B cell (primary cell): ENCODE results near the gene VAC14. TPM values are rescaled to one million over a fixed set of nuclear protein-coding genes. Genes with fewer than 3 reads are reported as not detected.
A peak's percentile ranks its signal among the peaks of the same experiment; 100 is the strongest.

Experiments
- ATAC-seq: fragments of 200-7000 bp; cut with Tn5 transposase; one replicate; pipeline ENCODE4 v1.10.0; 2021; ENCODE audit warnings: low read depth, mild to moderate bottlenecking, moderate number of reproducible peaks, moderate library complexity
- CTCF ChIA-PET: fragments of 350-600 bp; sonication (Branson Sonifier 250); formaldehyde crosslinking; loops from one replicate; lab custom pipeline; 2021; ENCODE audit warnings: antibody characterized with exemption, inconsistent platforms; lab: Charles Lee
- POLR2A ChIA-PET: fragments of 350-600 bp; sonication (Branson Sonifier 250); formaldehyde crosslinking; loops from one replicate; lab custom pipeline; 2021; ENCODE audit warnings: antibody characterized with exemption; lab: Charles Lee
- DNase-seq: peaks from one replicate; pipeline ENCODE4 v3.0.0; 2013
- H2AFZ ChIP-seq: 2 replicates; pipeline ENCODE4 v1.6.1; 2012; ENCODE audit warnings: mild to moderate bottlenecking, low read depth, low read length; ENCODE audit not compliant: insufficient read depth, poor library complexity, severe bottlenecking
- H3K27ac ChIP-seq, 2 donors: 1 replicate in 1 of 2; 2 replicates in 1 of 2; pipeline ENCODE4 v1.5.1; 2012 to 2013; ENCODE audit warnings: low read length in 2 of 2, mild to moderate bottlenecking in 2 of 2, moderate library complexity in 1 of 2
- H3K27me3 ChIP-seq, 4 experiments: fragments of 200-600 bp in 1 of 4; sonication (generic) in 1 of 4; replicated peaks in 1 of 4; 1 replicate in 2 of 4; 2 replicates in 2 of 4; pipeline versions ENCODE4 v1.6.1 to v1.7.0; 2013 to 2016; ENCODE audit warnings: low read length in 3 of 4, mild to moderate bottlenecking in 2 of 4, mixed read lengths in 1 of 4, moderate library complexity in 1 of 4; ENCODE audit not compliant: insufficient read depth in 4 of 4, control insufficient read depth in 3 of 4; ENCODE audit errors: control extremely low read depth in 1 of 4
- H3K36me3 ChIP-seq, 2 experiments: replicated peaks in 1 of 2; 1 replicate in 1 of 2; 2 replicates in 1 of 2; pipeline versions ENCODE4 v1.6.1 to v1.7.1; 2013; ENCODE audit warnings: low read length in 1 of 2; ENCODE audit not compliant: insufficient read depth in 2 of 2, control insufficient read depth in 1 of 2; ENCODE audit errors: control extremely low read depth in 1 of 2, extremely low read depth in 1 of 2
- H3K4me1 ChIP-seq, 2 donors: fragments of 200-600 bp in 1 of 2; sonication (generic) in 1 of 2; 1 replicate in 1 of 2; 2 replicates in 1 of 2; pipeline versions ENCODE4 v1.5.1 to v1.6.1; 2013 to 2017; ENCODE audit warnings: low read length in 2 of 2; ENCODE audit not compliant: control insufficient read depth in 2 of 2, insufficient read depth in 2 of 2
- H3K4me2 ChIP-seq: replicated peaks from 2 replicates; pipeline ENCODE3; 2012; ENCODE audit warnings: mild to moderate bottlenecking, low read depth, low read length; ENCODE audit not compliant: poor library complexity, severe bottlenecking
- H3K4me3 ChIP-seq, 5 experiments: fragments of 200-600 bp in 1 of 5; sonication (generic) in 1 of 5; 1 replicate in 3 of 5; 2 replicates in 2 of 5; pipeline versions ENCODE4 v1.5.1 to v1.7.0; 2011 to 2016; ENCODE audit warnings: low read length in 4 of 5, mild to moderate bottlenecking in 4 of 5, low read depth in 2 of 5, control low read depth in 1 of 5, moderate library complexity in 1 of 5; ENCODE audit not compliant: insufficient read depth in 1 of 5; ENCODE audit errors: control extremely low read depth in 1 of 5, extremely low read depth in 1 of 5
- H3K79me2 ChIP-seq: fragments of 200-600 bp; sonication (generic); one replicate; pipeline ENCODE4 v1.6.0; 2016; ENCODE audit warnings: low read length; ENCODE audit not compliant: control insufficient read depth, insufficient read depth
- H3K9ac ChIP-seq: fragments of 200-600 bp; sonication (generic); 2 replicates; pipeline ENCODE4 v1.6.1; 2017; ENCODE audit warnings: mild to moderate bottlenecking, low read length, moderate library complexity
- H3K9me3 ChIP-seq, 3 donors: one replicate each; pipeline versions ENCODE4 v1.6.1 to v1.7.1; 2013; ENCODE audit warnings: low read length in 2 of 3; ENCODE audit not compliant: control insufficient read depth in 2 of 3, insufficient read depth in 1 of 3; ENCODE audit errors: control extremely low read depth in 1 of 3
- H4K20me1 ChIP-seq: 2 replicates; pipeline ENCODE4 v1.6.0; 2012; ENCODE audit warnings: mild to moderate bottlenecking, low read length; ENCODE audit not compliant: insufficient read depth, control insufficient read depth, poor library complexity, severe bottlenecking
- H3K27ac Mint-ChIP-seq: one replicate; pipeline ENCODE4 v1.8.0; 2021; ENCODE audit warnings: mixed read lengths
- H3K27me3 Mint-ChIP-seq: one replicate; pipeline ENCODE4 v1.8.0; 2021; ENCODE audit warnings: mixed read lengths
- H3K4me1 Mint-ChIP-seq: one replicate; pipeline ENCODE4 v1.8.0; 2021; ENCODE audit warnings: mixed read lengths
- H3K4me3 Mint-ChIP-seq: one replicate; pipeline ENCODE4 v1.8.0; 2021; ENCODE audit warnings: mixed read lengths
- H3K9me3 Mint-ChIP-seq: one replicate; pipeline ENCODE4 v1.8.0; 2022; ENCODE audit warnings: mixed read lengths; ENCODE audit not compliant: insufficient read depth
- CTCF ChIP-seq: fragments of 200-600 bp; IDR thresholded peaks from one replicate; pipeline ENCODE4 v1.8.0; 2022; ENCODE audit warnings: antibody characterized with exemption, mild to moderate bottlenecking
- EZH2 ChIP-seq: IDR thresholded peaks from 2 replicates; pipeline ENCODE4 v1.6.1; 2012; ENCODE audit warnings: borderline replicate concordance, low read depth, mild to moderate bottlenecking, moderate library complexity, low read length; ENCODE audit not compliant: insufficient read depth, poor library complexity, severe bottlenecking
- WGBS: methylation state at CpG from one replicate; pipeline ENCODE4 v1.1.5; 2013; ENCODE audit warnings: missing lambda C conversion rate; ENCODE audit not compliant: insufficient coverage; 5-methylcytosine and 5-hydroxymethylcytosine counted together
- intact Hi-C: fragments of 100-400 bp; cut with micrococcal nuclease; formaldehyde crosslinking; loops from one replicate; pipeline ENCODE4 v1.10.0; 2022
- polyA plus RNA-seq: library from polyadenylated mRNA; depleted of rRNA; stranded (reverse); fragments of >200 nt; gene quantifications from 2 replicates; pipeline ENCODE4 v1.2.3, GENCODE V29; 2012
- total RNA-seq, 2 donors: library from RNA; stranded (reverse); fragments of 120-200 nt in 1 of 2; gene quantifications; 1 replicate in 1 of 2; 2 replicates in 1 of 2; pipeline versions ENCODE4 v1.2.3 to v1.2.4, GENCODE V29; 2013 to 2022

VAC14 gene
- total and polyA plus RNA-seq, 2 donors (not counting 1 experiment from before 2014, with no cell fraction given) = 42.6 to 64.7 TPM

DNA sequence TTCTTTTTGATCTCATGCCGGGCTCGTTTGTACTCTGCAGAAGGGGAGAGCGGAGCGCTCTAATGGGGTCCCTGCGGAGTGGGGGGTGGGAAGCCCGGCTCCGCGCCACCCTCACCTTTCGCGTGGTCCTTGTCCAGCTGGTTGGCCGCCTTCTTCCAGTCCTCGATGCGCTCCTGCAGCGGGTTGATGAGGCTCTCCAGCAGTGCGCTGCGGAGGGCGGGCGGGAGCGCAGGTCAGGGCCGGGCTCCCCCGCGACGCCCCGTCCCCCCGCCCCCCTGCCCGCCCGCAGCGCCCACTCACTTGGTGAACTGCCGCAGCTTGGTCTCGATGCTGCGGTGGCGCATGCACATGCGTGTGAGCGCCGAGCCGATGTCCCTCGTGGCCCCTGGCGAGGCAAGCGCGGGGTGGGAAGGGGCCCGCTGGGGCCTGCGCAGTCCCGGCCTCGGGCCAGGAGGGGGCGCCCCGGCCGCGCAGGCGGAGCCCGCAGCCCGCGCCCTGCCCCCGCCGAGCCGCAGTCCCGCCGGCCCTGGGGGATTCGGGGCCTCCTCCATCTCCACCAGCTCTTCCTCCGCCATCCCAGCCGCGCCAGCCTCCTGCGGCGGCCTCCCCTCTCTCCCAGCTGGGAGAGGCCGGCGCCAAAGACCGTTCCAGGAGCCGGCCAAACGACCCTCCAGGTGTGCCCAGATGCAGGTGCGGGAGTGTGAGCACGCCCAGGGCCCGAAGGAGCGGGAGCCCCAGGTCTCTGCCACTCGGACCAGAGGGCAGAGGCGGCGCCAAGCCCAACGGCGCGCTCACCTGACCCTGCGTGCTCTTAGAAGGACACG, 121.1 kb downstream of the VAC14 start:
- no peak for TF ChIP-seq EZH2
- no peak for TF ChIP-seq CTCF
- no peak overlapping the region for H3K9ac ChIP-seq
- H3K9me3 ChIP-seq = no peaks in the 10 kb centered on the region
- no peaks in the 10 kb centered on the region for H3K79me2 ChIP-seq
- WGBS = 84% methylated on average over 71 of the region's 80 CpGs
- H3K4me3 ChIP-seq = no peak overlapping the region
- DNase-seq (no peak), ATAC-seq (no peak)
- Mint-ChIP-seq H3K9me3 (no peaks in the 10 kb centered on the region), H3K27me3 (peaks cover 4% of the 10 kb centered on the region), H3K4me3 (no peak overlapping the region), H3K27ac (no peak overlapping the region), H3K4me1 (peaks cover 2% of the 10 kb centered on the region)
- peaks cover 0 to 20% (median 3%) of the 10 kb centered on the region in 4 experiments for H3K27me3 ChIP-seq
- no peaks in the 10 kb centered on the region for H3K36me3 ChIP-seq
- intact Hi-C loops = no loop called here
- ChIA-PET CTCF (no interaction called here), POLR2A (no interaction called here)
- no peak overlapping the region for H2AFZ ChIP-seq
- no peak overlapping the region for H3K4me2 ChIP-seq
- no peaks in the 10 kb centered on the region for H4K20me1 ChIP-seq
- H3K27ac ChIP-seq = no peak overlapping the region
- no peaks in the 10 kb centered on the region for H3K4me1 ChIP-seq

DNA sequence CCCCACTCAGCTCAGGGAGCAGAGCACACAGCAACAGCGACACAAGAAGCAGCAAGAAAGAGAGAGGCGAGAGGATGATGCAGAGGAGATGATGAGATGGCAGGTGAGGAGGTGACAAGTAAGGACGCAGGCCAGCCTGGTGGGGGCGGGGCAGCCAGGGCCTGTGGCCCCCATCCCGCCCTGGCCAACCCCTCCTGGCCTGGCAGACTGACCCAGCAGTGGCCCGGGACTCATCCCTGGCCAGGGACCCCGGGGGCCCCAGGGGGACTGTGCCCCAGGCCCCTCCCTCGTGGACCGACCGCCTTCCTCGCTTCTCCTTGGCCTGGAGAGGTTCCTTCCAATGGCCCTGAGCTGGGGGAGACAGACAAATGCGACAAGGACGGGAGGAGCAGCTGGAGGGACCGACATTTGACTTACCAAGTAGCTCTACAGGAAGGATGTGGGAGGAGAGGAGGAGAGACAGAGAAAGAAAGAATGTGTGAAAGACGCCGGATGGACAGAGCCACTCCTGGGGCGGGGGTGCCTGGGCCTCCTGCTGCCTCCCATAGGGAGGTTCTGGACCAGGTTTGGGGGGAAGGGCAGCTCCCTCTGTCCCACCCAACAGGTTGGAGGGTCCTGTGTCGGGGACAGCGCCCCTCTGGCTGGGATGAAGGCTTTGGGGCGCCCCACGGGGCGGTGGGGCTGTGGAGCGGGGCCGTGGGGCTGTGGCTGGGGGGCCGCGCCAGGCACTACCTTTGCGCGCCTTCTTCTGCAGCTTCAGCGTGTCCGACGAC, 121.9 kb downstream of the VAC14 start:
- peak overlapping the region; percentile 26 for H3K27ac Mint-ChIP-seq
- no peaks in the 10 kb centered on the region for H3K9me3 Mint-ChIP-seq
- H3K27me3 ChIP-seq = peaks cover 0 to 14% (median 0%) of the 10 kb centered on the region in 4 experiments
- no peaks in the 10 kb centered on the region for H3K4me1 Mint-ChIP-seq
- no peak overlapping the region for H3K9ac ChIP-seq
- TF ChIP-seq CTCF (no peak), EZH2 (no peak)
- H3K27ac ChIP-seq = no peak overlapping the region
- 88% methylated on average over 31 of the region's 31 CpGs for WGBS
- ATAC-seq (no peak), DNase-seq (no peak)
- no peak overlapping the region for H3K4me2 ChIP-seq
- no peaks in the 10 kb centered on the region for H3K79me2 ChIP-seq
- H3K36me3 ChIP-seq = no peaks in the 10 kb centered on the region
- H3K4me3 ChIP-seq = no peak overlapping the region
- intact Hi-C loops = no loop called here
- CTCF ChIA-PET = no interaction called here
- H3K27me3 Mint-ChIP-seq = peaks cover 4% of the 10 kb centered on the region
- H4K20me1 ChIP-seq = no peaks in the 10 kb centered on the region
- no peaks in the 10 kb centered on the region for H3K9me3 ChIP-seq
- no peaks in the 10 kb centered on the region for H3K4me1 ChIP-seq
- H3K4me3 Mint-ChIP-seq = no peak overlapping the region
- POLR2A ChIA-PET = no interaction called here
- no peak overlapping the region for H2AFZ ChIP-seq
